Caco-2 (cell line): ENCODE results near the gene MADCAM1. TPM values are rescaled to one million over a fixed set of nuclear protein-coding genes. Genes with fewer than 3 reads are reported as not detected.

Source experiments
- BruUV-seq: library from RNA; stranded (reverse); fragments of 400-500 nt; replicated peaks from 2 replicates; lab custom pipeline; 2021; lab: Mats Ljungman, UMichigan
- CTCF ChIA-PET: fragments of 300-600 bp; sonication (Branson Sonifier 250); formaldehyde crosslinking; loops from one replicate; lab custom pipeline; 2022; ENCODE audit warnings: antibody characterized with exemption; lab: Charles Lee
- POLR2A ChIA-PET: fragments of 300-600 bp; sonication (Branson Sonifier 250); formaldehyde crosslinking; loops from one replicate; lab custom pipeline; 2022; ENCODE audit warnings: antibody characterized with exemption; lab: Charles Lee
- DNase-seq, 2 experiments: peaks; one replicate each; pipeline versions ENCODE4 v3.0.0 to v3.0.0-alpha.2; 2020 to 2022
- H3K27me3 ChIP-seq: replicated peaks from 2 replicates; pipeline ENCODE4 v1.6.0; 2011; ENCODE audit warnings: low read length; ENCODE audit not compliant: control insufficient read depth, insufficient read depth
- H3K36me3 ChIP-seq: 2 replicates; pipeline ENCODE4 v1.5.1; 2011; ENCODE audit warnings: low read length; ENCODE audit not compliant: control insufficient read depth, insufficient read depth
- H3K4me1 ChIP-seq: fragments of 250-450 bp; sonication (Bioruptor Pico); 2 replicates; pipeline ENCODE4 v1.5.1; 2020; ENCODE audit warnings: mild to moderate bottlenecking
- H3K4me3 ChIP-seq: 2 replicates; pipeline ENCODE4 v1.5.1; 2011; ENCODE audit warnings: low read depth, mild to moderate bottlenecking, control low read depth, low read length
- H3K9me3 ChIP-seq: fragments of 250-450 bp; sonication (Bioruptor Pico); 2 replicates; pipeline ENCODE4 v1.5.1; 2020; ENCODE audit warnings: mild to moderate bottlenecking, moderate library complexity
- H3K27ac Mint-ChIP-seq: one replicate; pipeline ENCODE4 v1.8.0; 2022; ENCODE audit warnings: mixed read lengths; ENCODE audit not compliant: unreplicated experiment
- H3K27me3 Mint-ChIP-seq: one replicate; pipeline ENCODE4 v1.8.0; 2022; ENCODE audit warnings: mixed read lengths; ENCODE audit not compliant: insufficient read depth, unreplicated experiment
- H3K36me3 Mint-ChIP-seq: one replicate; pipeline ENCODE4 v1.8.0; 2022; ENCODE audit warnings: mild to moderate bottlenecking, mixed read lengths; ENCODE audit not compliant: insufficient read depth, unreplicated experiment
- H3K4me1 Mint-ChIP-seq: one replicate; pipeline ENCODE4 v1.8.0; 2022; ENCODE audit warnings: low read depth, mixed read lengths; ENCODE audit not compliant: unreplicated experiment
- H3K4me3 Mint-ChIP-seq: one replicate; pipeline ENCODE4 v1.8.0; 2022; ENCODE audit warnings: mild to moderate bottlenecking, moderate library complexity, mixed read lengths; ENCODE audit not compliant: unreplicated experiment
- H3K9me3 Mint-ChIP-seq: one replicate; pipeline ENCODE4 v1.8.0; 2022; ENCODE audit warnings: mixed read lengths; ENCODE audit not compliant: unreplicated experiment
- CTCF ChIP-seq, 2 experiments: fragments of 200-600 bp in 1 of 2; IDR thresholded peaks; 1 replicate in 1 of 2; 2 replicates in 1 of 2; pipeline versions ENCODE4 v1.5.1 to v1.8.0; 2011 to 2022; ENCODE audit warnings: antibody characterized with exemption in 1 of 2, control low read depth in 1 of 2, inconsistent platforms in 1 of 2, low read depth in 1 of 2, low read length in 1 of 2, mild to moderate bottlenecking in 1 of 2, moderate library complexity in 1 of 2; ENCODE audit not compliant: insufficient read depth in 1 of 2, severe bottlenecking in 1 of 2, unreplicated experiment in 1 of 2
- intact Hi-C: fragments of 100-400 bp; cut with micrococcal nuclease; formaldehyde crosslinking; loops from one replicate; pipeline ENCODE4 v1.10.0; 2022; ENCODE audit not compliant: unreplicated experiment
- total RNA-seq: library from RNA; stranded (reverse); gene quantifications from 2 replicates; pipeline ENCODE4 v1.2.3, GENCODE V29; 2022

The MADCAM1 gene
- total RNA-seq, 1 experiment from 2014 or later, result 0.73 TPM

GRCh38 chr19:536031-536880, 40.0 kb downstream of the MADCAM1 start:
- Mint-ChIP-seq H3K27me3 (no peaks in the 10 kb centered on the region), H3K9me3 (no peaks in the 10 kb centered on the region), H3K4me3 (no peak overlapping the region), H3K36me3 (peaks cover 40% of the 10 kb centered on the region), H3K27ac (no peak overlapping the region), H3K4me1 (no peaks in the 10 kb centered on the region)
- ChIA-PET POLR2A (no interaction called here), CTCF (no interaction called here)
- TF ChIP-seq CTCF (IDR thresholded peaks at IDR 0.05; ENCODE audit: insufficient read depth in 1 of 2, low read depth in 1 of 2, low read length in 1 of 2, severe bottlenecking in 1 of 2, unreplicated experiment in 1 of 2), result no peak
- Histone ChIP-seq H3K36me3 (peaks cover 1% of the 10 kb centered on the region; the same call in 1 of the 2 replicates), H3K27me3 (no peaks in the 10 kb centered on the region), H3K4me3 (no peak overlapping the region), H3K9me3 (no peaks in the 10 kb centered on the region), H3K4me1 (peaks cover 12% of the 10 kb centered on the region; the same call in 1 of the 2 replicates)
- intact Hi-C loops, result no loop called here
- no TSS peak for BruUV-seq
- no peak for DNase-seq

- H3K4me3 ChIP-seq, result no peak overlapping the region
- peaks cover 12% of the 10 kb centered on the region; the same call in 1 of the 2 replicates for H3K4me1 ChIP-seq
- CTCF ChIA-PET, result no interaction called here
- H3K4me1 Mint-ChIP-seq, result no peaks in the 10 kb centered on the region
- POLR2A ChIA-PET, result no interaction called here
- H3K4me3 Mint-ChIP-seq, result no peak overlapping the region
- no peaks in the 10 kb centered on the region for H3K9me3 Mint-ChIP-seq
- H3K27me3 Mint-ChIP-seq, result no peaks in the 10 kb centered on the region
- H3K36me3 Mint-ChIP-seq, result peaks cover 40% of the 10 kb centered on the region
- DNase-seq, result no peak
- intact Hi-C loops, result no loop called here
- BruUV-seq, result no TSS peak
- H3K9me3 ChIP-seq, result no peaks in the 10 kb centered on the region
- TF ChIP-seq CTCF (IDR thresholded peaks at IDR 0.05; ENCODE audit: insufficient read depth in 1 of 2, low read depth in 1 of 2, low read length in 1 of 2, severe bottlenecking in 1 of 2, unreplicated experiment in 1 of 2), result no peak
- H3K36me3 ChIP-seq, result peaks cover 1% of the 10 kb centered on the region; the same call in 1 of the 2 replicates
- no peak overlapping the region for H3K27ac Mint-ChIP-seq
- H3K27me3 ChIP-seq, result no peaks in the 10 kb centered on the region
Observed at GRCh38 chr19:536881-537404, 40.7 kb downstream of the MADCAM1 start.

- Histone ChIP-seq H3K36me3 (peaks cover 1% of the 10 kb centered on the region; the same call in 1 of the 2 replicates), H3K27me3 (no peaks in the 10 kb centered on the region), H3K9me3 (no peaks in the 10 kb centered on the region), H3K4me1 (peaks cover 2% of the 10 kb centered on the region; the same call in 1 of the 2 replicates), H3K4me3 (no peak overlapping the region)
- POLR2A ChIA-PET, result no interaction called here
- no peak for DNase-seq
- H3K4me1 Mint-ChIP-seq, result no peaks in the 10 kb centered on the region
- TF ChIP-seq CTCF (IDR thresholded peaks at IDR 0.05; ENCODE audit: insufficient read depth in 1 of 2, low read depth in 1 of 2, low read length in 1 of 2, severe bottlenecking in 1 of 2, unreplicated experiment in 1 of 2), result no peak
- BruUV-seq, result no TSS peak
- H3K4me3 Mint-ChIP-seq, result no peak overlapping the region
- intact Hi-C loops, result no loop called here
- no peaks in the 10 kb centered on the region for H3K27me3 Mint-ChIP-seq
- peaks cover 37% of the 10 kb centered on the region for H3K36me3 Mint-ChIP-seq
- CTCF ChIA-PET, result no interaction called here
- H3K9me3 Mint-ChIP-seq, result no peaks in the 10 kb centered on the region
- no peak overlapping the region for H3K27ac Mint-ChIP-seq
Observed at GRCh38 chr19:538641-539428, 42.5 kb downstream of the MADCAM1 start.
